ENCODE results near the gene RNF31.

DNA sequence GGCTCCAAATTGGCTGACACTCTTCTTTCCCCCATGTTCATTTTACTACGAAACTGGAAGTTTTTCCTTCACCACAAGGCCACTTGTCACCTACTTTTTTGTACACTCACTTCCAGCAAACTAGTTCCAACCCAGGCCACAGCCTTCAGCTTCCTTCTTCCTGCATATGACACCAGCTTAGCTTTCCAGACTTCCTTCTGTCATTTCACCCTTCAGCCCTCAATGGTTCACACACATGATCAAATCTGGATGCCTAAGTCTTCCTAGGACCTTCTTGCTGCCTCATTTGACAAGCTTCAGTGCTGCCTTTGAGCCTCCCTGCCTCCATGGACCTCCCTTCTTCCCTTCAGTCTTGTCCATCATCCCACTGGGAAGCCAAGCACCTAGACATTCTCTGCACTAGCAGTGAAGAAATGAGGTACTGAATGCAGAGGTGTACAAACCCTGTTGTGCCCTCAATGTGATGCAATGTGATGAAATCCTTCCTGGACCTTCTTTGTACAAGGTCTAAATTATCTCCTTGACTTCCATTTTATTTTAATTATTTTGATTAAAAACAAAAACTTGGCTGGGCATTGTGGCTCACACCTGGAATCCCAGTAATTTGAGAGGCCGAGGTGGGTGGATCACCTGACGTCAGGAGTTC, 20.3 kb downstream of the RNF31 start:
- TF ChIP-seq POLR2A (IDR thresholded peaks at IDR 0.05; ENCODE audit: low read depth, low read length) (peak; percentile 77), POLR2AphosphoS5 (IDR thresholded peaks at IDR 0.05; ENCODE audit: low read depth, low read length) (peak; percentile 86)

Data from GM12892 (cell line).